Midbrain (tissue), 1 donor: ENCODE results near the gene SKIDA1.
A peak's percentile ranks its signal among the peaks of the same experiment; 100 is the strongest.
"Not testable (repeated sequence)": the region's sequence is repeated elsewhere in the genome, so short reads cannot be mapped to it uniquely, and the experiment has no call there.

Source experiments
- DNase-seq: peaks from one replicate; lab custom pipeline; 2025; lab: John Stamatoyannopoulos, UW

The SKIDA1 gene

DNA sequence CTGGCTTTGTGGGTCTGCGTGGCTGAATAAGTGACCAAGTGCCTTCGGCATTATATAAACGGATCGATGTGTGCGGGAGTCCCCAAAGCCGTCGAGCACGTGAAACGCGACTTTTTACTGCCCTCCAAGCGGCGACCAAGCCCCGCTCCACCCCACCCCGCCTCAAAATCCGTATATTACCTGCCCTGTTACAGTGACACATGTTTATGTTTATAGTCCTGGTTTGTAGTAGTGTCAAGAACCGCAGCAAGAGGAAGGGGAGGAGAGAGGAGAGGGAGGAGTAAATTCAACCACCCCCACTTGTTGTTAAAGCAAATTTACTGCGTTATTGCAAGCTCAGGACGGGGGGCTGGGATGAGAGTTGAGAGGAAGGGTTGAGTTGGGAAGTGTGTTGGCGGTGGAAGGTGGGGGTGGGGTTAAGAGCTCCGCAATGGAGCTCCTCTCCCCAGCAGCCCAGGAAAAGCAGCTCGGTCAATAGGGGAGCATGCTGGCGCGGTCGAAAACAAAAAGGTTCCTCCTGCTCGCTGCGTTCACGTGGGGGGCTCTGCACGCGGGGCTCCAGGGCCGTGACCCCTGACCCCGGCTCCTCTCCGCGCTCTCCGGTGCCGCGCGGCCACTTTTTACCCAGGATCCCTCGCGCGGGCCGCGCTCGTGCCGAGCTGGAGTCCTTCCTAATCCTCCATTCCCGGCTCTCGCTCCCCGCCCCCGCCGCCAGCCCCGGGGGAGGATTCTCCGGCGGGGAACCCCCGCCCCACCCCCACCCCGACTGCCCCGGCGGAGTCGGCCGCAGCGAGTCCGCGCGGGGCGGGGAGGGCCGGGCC lies at the start of gene SKIDA1:
Gene SKIDA1 (minus strand): TSS at position 316 of the 821 bp plus-strand sequence. CDS start 7,860 bp downstream, outside the sequence.
- peak; percentile 83 for DNase-seq

DNA sequence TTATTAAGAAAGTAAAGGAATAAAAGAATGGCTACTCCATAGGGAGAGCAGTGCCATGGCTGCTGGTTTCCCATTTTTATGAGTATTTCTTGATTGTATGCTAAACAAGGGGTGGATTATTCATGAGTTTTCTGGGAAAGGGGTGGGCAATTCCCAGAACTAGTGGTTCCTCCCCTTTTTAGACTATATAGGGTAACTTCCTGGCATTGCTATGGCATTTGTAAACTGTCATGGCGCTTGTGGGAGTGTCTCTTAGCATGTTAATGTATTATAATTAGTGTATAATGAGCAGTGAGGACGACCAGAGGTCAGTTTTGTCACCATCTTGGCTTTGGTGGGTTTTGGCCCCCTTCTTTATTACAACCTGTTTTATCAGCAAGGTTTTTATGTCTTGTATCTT lies 49.0 kb upstream of the SKIDA1 start:
- not testable (repeated sequence) for DNase-seq

DNA sequence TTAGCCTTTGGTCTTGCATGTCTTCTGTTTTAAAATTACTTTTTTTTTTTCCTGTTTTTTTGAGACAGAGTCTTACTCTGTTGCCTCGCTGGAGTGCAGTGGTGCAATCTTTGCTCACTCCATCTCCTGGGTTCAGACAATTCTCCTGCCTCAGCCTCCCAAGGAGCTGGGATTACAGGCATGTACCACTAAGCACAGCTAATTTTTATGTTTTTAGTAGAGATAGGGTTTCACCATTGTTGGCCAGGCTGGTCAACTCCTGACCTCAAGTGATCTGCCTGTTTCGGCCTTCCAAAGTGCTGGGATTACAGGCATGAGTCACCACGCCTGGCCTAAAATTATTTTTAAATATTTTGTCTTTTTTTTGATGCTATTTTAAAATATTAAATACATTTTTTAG lies 47.1 kb upstream of the SKIDA1 start:
- DNase-seq: no peak

DNA sequence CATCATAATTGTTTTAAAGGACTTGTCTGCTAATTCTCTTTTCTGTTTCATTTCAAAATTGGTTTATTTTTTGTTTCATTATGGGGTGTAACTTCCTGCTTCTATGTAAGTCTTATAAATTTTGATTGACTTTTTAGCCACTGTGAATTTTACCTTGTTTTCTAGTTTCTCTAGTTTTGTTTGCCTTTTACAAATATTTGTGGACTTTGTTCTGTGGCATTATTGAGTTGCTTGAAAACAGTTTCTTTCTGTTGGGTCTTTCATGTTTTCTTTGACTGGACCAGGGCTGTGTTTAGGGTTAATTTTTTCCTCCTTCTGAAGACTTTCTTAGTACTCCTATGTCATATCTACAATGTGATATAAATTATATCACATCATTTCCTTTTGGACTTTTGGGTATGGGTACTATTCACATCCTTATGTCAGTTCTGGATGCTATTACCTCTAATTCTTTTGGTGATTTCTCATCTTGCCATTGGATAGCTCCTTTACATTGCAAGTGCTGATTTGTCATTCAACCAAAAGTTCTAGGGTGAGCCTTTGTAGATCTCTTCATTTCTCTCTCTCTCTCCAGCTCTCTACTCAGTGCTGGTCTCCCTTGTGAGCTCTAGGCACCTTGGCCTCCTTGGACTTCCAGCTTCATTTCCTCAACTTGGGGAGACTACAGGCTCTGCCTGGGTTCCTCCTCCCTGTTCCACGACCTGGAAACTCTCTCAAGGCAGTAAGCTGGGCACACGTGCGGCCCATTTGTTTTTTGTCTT lies 45.5 kb upstream of the SKIDA1 start:
- DNase-seq: no peak

DNA sequence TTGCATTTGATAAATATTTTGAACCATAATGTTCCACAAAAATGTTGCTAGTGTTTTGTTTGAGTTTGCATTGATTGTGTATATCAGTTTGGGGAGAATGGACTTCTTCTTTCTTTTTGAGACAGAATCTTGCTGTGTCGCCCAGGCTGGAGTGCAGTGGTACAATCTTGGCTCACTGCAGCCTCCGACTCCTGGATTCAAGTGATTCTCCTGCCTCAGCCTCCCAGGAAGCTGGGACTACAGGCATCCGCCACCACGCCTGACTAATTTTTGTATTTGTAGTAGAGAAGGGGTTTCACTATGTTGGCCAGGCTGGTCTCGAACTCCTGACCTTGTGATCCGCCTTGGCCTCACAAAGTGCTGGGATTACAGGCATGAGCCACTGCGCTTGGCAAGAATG lies 33.5 kb upstream of the SKIDA1 start:
- not testable (repeated sequence) for DNase-seq

DNA sequence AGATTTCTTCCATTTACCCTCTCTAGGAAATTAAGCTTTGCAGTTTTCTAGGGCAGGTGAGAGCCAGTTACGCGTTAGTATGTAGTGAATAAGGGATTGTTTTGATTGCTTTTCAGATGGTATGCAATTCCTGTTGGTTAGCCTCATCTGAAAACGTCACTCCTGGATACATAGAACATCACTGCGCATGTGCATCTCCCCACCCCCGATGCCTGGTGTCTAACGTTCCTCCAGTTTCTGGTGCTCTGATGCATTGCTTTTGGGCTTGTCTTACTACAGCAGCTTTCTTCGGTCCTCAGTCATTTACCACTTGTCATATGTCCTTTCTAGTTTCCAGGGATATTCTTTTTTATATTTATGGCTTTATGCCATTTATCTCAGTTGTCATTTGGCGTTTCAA lies 31.0 kb upstream of the SKIDA1 start:
- no peak for DNase-seq

DNA sequence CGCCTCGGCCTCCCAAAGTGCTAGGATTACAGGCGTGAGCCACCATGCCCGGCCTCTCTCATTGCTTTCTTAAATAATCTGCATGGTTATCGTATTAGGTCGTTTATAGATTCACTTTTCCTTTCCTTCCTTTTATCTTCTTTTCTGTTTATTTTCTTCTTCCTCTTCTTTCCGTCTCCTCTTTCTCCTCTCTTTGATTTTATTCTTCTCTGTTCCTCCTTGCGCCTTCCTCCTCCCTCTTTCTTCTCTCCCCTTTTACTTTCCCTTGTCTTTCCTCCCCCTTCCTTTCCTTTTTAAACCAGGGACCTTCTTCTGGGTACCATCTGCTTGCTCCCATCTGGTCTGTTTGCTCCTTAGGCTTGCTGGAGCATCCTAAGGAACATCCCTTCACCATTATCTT lies 27.2 kb upstream of the SKIDA1 start:
- DNase-seq: no peak

DNA sequence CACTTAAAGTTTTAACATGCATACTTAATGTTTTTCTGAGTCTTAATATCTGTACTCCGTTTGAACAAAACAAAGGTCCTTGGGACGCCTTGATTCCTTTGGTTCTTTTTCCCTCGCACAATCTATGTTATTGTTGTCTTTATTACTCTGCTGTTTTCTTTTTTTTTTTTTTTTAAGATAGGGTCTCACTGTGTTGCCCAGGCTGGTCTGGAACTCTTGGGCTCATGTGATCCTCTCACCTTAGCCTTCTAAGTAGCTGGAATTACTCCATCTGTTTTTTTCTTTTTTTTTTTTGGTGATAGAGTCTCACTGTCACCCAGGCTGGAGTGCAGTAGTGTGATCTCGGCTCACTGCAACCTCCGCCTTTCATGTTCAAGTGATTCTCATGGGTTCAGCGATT lies 21.8 kb upstream of the SKIDA1 start:
- DNase-seq: no peak

DNA sequence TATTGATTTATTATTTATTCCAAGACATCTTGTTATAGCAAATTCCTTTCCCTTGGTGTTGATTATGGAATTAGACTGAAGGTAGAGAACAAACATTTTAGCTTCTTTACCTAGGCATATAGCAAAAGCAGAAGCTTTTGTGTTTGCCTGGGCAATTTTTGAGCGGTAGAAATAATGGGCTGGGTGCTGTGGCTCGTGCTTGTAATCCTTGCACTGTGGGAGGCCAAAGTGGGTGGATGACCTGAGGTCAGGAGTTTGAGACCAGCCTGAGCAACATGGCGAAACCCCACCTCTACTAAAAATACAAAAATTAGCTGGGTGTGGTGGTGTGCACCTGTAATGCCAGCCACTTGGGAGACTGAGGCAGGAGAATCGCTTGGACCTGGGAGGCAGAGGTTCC lies 15.2 kb upstream of the SKIDA1 start:
- DNase-seq: not testable (repeated sequence)

DNA sequence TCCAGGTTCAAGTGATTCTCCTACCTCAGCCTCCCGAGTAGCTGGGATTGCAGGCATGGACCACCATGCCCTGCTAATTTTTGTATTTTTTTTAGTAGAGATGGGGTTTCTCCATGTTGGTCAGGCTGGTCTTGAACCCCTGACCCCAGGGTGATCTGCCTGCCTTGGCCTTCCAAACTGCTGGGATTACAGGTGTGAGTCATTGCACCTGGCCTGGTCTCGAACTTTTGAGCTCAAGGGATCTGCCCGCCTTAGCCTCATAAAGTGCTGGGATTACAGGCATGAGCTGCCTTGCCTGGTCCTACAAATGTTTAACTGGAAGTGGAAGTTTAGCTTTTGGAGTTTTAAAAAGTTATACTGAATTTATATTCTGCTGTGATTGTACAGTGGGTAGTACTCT lies 11.4 kb upstream of the SKIDA1 start:
- no peak for DNase-seq

DNA sequence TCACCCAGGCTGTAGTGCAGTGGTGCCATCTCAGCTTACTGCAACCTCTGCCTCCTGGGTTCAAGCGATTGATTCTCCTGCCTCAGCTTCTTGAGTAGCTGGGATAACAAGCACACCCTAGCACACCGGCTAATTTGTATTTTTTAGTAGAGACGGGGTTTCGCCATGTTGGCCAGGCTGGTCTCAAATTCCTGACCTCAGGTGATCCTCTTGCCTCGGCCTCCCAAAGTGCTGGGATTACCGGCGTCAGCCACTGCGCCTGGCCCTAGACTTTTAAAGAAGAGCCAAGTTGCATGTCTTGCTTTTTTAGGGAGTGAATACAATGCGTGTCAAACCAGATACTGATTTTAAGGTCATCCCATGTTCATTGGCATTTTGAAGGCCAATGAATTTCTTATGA lies 10.5 kb upstream of the SKIDA1 start:
- not testable (repeated sequence) for DNase-seq

DNA sequence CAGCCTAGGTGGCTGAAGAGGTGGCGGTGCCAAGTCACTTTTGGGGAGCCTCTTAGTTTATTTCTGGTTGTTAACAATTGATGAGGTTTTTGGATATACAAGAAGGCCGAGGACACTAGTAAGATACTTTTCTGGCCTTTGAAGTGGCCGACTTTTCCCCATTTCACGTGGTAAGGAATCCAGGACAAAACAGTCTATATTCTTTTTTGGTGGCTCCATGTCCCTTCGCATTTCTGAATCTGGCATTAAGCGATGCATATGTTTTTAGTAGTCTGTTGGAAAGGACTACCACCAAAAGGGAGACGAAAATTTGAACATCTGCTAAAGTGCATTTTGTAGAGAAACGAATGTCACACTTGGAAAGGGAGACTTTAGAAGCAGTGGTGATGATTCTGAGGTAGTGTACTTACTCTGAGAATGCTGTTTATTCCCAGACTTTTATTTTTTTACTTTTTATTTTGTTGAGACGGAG lies 10.0 kb upstream of the SKIDA1 start:
- DNase-seq: no peak

DNA sequence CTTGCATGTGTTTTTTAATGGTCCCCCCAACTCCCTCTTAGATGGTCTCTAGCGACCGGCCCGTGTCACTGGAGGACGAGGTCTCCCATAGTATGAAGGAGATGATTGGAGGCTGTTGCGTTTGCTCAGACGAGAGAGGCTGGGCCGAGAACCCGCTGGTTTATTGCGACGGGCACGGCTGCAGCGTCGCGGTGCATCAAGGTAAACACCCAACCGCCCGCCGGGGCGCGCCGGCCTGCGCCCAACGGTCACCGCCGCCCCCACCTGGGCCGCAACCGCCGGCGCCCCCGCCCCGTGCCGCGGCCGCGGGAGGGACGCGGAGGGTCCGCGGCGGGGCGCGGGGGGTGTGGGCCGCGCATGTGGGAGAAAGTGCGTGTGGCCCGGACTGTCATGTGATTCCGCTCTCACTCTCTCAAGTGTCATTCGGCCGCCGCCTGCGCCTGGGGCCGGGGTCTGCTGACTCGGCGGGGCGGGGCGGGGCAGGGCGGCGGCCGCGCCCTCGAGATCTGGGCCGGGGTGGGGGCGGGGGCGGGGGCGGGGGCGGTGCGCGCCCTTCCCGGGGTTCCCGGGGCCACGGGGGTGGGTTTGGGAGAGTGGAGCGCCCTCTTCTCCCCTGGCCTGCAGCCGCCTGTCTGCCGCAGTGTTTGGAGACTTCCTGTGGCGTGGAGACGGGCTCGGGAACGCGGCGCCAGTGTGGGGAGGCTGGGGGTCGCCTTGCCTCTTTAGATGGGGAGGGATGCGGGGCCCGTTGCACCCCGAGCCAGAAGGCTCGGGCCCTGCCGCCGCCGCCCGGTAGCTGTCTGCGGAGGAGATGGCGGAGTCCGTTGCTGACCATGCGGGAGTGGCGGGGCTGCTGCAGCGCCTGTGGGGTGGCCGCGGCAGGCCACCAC lies 9.4 kb upstream of the SKIDA1 start:
- peak; percentile 62 for DNase-seq

DNA sequence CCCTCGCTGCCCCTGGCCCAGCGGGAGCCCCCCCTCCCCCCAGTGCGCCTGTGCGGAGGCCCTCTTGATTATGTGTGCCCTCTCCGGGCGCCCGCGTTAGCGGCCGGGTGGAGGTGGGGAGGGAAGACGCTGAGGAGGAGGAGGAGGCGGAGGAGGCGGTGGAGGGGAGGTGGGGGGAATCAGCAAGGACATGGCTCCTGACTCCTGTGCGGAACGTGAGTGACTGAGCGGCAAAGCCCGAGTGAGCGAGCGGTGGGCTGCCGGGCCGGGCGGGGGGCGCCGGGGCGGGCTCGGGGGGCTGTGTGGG lies 8.8 kb upstream of the SKIDA1 start:
- no peak for DNase-seq

DNA sequence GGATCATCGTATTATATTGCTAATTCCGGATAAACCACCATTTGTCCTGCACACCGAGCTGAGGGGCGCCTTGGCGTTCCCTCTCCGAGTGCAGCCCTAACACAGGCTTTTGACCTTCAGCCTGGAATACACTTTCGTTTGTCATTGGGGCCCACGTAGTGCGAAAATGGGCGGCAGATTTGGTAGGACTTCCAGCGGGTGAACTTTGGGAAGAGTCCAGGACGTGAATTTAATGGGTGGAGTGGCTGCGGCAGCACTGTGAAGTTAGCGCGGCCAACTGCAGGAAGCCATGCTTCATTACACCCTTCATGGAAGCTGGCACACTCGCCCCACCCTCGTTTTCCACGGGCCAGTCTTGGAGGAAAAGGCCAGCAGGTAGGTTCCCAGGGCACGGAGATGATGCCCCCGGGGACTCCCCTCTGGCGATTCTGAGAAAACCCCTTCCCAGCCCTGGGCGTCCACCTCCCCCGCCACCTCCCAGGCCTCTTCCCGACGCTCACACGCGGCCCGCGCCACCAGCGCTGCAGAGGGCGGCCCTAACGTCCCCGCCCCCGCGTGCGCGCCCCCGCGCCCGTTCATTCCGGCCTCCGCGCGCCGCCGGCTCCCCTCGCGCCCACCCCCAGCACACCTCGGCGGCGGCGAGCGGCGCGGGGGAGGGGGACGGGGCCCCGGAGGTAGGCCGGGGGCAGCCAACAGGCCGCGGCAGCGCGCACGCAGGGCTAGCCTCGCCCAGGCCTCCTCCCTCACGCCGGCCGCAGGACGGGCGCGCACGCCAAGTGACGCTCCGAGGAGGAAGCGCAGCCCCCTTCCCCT lies 8.2 kb upstream of the SKIDA1 start, which contains the start of gene MLLT10:
Gene MLLT10 (plus strand): TSS at position 766 of the 813 bp plus-strand sequence. CDS start 413 bp downstream, outside the sequence.
- peak; percentile 93 for DNase-seq

DNA sequence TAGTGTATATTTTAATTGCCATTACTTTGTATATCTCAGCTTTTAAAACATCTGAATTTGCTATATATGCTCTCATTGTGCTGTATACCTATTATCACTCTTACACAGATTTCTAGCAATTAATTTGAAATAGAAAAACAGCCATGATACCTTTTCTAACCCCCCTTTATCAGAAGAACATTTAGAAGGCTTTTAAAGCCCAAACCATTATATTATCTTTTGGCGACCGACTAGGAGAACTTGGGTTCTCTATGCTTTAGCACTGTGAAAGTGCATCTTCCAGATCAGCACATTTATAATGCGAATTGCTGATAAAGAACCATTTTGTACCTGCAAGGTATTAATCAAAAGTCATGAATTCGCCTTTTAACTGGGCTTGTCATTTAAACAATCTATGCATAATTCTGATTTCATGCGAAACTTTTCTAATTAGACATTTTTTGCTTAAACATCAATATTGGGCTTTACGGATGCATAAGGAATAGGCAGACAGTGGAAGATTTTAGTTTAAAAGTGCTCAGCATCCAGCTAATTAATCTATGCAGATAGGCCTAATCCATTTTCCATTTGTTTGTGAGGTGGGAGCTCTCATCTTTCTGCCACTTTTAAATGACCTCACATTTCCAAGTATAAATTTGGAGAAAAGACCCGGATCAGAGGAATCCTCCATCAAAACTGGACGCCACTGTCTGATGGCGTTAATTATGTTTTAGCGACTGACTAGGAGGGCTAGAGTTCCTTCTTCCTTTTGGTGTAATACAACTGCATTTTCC lies 7.4 kb upstream of the SKIDA1 start:
- DNase-seq: no peak

DNA sequence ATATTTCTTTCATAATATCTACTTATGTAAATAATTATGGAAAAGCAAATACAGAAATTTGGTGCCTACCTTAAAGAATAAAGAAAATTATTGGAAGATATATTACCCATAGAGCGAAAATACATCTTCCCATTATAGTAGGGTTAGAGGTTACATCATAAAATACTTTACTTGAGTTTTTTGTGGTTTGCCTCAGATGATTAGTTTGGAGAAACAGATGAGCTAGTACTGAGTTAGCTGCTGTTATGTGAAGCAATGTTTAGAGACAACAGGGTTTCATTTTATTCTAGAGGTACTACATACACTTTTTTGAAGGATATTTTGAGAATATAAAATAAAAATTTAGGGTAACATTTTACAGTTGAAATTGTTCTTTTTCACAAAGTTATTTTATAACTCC lies 5.7 kb upstream of the SKIDA1 start:
- DNase-seq: no peak

DNA sequence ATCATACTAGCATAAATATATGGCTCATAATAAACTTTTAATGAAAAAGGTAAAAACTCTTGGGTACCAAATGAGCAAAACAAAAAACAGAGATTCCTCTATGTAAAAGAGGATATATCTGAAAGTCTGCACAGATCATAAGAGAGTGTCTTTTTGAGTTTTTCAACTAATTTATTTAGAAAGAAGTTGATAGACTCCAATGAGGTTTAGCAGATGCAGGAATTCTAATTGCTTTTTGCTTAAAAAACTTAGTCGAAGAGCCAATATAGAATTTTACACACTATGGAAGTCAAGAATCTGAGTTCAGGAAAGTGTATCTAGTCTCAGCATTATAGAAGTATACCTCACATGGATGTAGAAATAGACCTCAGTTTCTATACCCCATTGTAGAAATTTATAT lies 5.2 kb upstream of the SKIDA1 start:
- DNase-seq: no peak

DNA sequence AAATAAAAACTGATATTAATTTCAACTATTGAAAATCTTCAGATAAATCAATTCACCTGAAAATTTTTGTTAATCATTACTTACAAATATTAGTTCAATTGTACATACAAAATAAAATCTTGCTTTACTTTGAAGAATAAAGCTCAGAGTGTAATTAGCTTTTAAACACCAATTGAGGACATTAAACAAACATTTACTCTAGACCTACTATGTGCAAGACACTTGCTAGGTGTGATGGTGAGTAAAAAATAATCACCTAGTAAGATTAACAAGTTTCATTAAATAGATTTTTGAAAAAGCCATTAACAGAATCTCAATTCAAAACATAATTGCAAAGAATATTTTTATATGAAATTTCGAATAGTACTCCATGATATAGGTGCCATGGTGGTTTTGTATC lies 4.7 kb upstream of the SKIDA1 start:
- DNase-seq: no peak
